Measurements from ENCODE around the gene CNKSR2. TPM values are rescaled to one million over a fixed set of nuclear protein-coding genes. Genes with fewer than 3 reads are reported as not detected.

The CNKSR2 gene
- total RNA-seq, 1 experiment from 2014 or later = 3.1 TPM

GRCh38 chrX:21656587-21657317 lies 282.5 kb downstream of the CNKSR2 start:
- no peak for DNase-seq (ENCODE audit: low read depth, low spot score)
- in situ Hi-C loops (cut with HindIII; ENCODE audit: low pct_unique_long_range_greater_than_20kb, low sequenced_read_pairs) = no loop called here

DNA sequence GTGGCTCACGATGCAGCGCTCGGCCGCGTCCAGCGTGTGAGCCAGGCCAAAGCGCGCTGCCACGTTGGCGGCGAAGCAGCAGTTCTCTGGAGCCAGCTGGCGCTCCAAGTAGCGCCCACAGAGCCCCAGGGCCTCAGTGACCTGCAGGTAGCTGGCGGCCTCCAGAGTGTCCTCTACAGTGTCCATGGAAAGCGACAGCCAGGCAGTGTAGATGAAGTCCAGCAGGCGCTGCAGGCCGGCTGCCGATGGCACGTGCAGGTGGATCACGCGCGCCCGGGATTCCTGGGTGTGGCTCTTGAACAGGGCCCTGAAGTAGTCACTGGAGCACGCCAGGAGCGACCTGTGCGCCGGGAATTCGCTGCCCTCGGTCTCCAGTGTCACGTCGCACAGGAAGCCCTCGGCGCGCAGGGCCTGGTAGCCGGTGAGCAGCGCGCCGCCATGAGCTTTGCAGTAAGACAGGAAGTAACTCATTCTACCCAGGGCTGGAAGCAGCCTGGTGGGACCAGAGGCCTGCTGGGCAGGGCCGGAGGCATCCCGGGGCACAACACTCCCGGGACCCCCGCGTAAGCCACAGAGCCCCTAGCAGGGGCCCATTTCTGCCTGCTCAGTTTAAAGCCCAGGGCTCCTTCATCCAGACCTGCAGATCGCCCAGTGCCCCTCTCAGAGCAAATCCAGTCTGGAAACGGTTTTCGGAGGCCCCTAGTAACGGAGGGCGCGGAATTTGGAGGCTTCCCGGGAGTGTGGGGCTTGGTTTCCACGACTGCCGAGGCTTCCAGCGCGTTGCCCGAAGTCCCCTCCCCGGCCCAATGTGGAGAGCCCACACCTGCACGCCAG lies 283.3 kb downstream of the CNKSR2 start:
- in situ Hi-C loops (cut with HindIII; ENCODE audit: low pct_unique_long_range_greater_than_20kb, low sequenced_read_pairs) = no loop called here
- no peak for DNase-seq (ENCODE audit: low read depth, low spot score)

DNA sequence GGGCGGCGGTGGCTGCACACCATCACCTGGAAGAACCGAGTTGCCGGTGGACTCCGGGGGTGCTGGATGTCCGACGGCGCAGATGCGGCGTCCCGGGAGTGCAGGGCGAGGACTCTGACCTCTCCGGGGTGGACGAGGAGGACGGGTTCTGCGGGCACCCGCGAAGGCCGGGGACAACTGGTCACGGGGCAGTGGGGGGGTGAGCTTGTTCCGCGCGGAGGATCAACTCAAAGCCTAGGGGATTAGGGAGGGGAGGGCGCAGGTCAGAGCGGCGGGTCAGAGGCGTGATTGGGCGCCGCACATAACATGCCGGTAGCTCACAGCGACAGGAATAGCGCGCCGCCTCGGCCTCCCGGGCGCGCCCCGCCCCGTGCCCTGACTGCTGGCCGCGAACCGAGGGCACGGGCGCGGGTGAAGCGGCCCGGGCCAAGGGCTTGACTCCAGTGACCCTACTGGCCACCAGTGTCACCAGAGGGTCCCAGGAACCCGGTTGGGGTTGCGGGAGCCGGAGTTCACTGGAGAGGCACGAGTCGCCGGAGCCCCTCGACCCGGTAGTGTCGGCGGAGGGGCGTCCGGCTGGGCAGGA lies 284.0 kb downstream of the CNKSR2 start, which contains the start of gene KLHL34:
Gene KLHL34, minus strand, starts transcription at position 179 of the 586 bp plus-strand sequence. CDS start 542 bp downstream, outside the sequence.
- DNase-seq (ENCODE audit: low read depth, low spot score) = no peak
- in situ Hi-C loops (cut with HindIII; ENCODE audit: low pct_unique_long_range_greater_than_20kb, low sequenced_read_pairs) = no loop called here

- DNase-seq (ENCODE audit: low read depth, low spot score) = no peak
- in situ Hi-C loops (cut with HindIII; ENCODE audit: low pct_unique_long_range_greater_than_20kb, low sequenced_read_pairs) = no loop called here
These were observed 284.5 kb downstream of the CNKSR2 start for GRCh38 chrX:21658746-21659145.

- in situ Hi-C loops (cut with HindIII; ENCODE audit: low pct_unique_long_range_greater_than_20kb, low sequenced_read_pairs) = no loop called here
- DNase-seq (ENCODE audit: low read depth, low spot score) = no peak
These were observed 285.1 kb downstream of the CNKSR2 start for GRCh38 chrX:21659320-21659719.

DNA sequence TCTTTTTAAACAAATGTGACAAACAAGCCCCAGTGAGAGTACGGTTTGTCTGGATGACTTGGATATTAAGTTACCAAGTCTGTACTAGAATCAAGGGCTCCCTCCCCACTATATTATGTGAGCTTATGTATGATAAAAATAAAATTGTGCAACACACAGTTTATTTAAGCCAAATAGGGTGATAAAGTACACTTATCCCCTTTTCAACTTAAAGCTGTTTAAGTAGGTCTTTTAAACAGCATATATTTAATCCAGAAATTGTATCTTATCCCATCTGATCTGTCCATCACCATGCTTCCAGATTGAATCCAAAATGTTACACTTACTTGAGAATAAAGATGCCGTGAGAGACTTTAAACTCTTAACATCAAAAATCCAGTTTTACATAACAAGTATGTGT lies 285.9 kb downstream of the CNKSR2 start:
- no peak for DNase-seq (ENCODE audit: low read depth, low spot score)
- in situ Hi-C loops (cut with HindIII; ENCODE audit: low pct_unique_long_range_greater_than_20kb, low sequenced_read_pairs) = no loop called here

DNA sequence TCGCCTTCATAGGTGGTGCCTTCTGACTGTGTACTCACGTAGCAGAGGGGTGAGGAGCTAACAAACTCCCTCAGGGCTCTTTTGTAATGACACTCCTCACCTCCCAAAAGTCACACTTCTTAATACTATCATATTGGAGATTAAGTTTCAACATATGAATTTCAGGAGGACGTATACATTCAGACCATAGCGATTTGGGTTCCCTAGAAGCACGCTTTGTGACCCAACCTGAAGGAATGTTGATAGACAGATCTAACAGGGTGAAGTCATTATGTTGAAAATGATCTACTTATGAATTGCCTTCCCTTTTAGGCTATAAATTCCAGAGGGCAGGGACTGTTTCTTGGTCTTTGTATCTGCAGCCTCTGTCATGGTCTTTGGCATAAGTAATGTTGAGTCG lies 287.1 kb downstream of the CNKSR2 start:
- DNase-seq (ENCODE audit: low read depth, low spot score) = no peak
- in situ Hi-C loops (cut with HindIII; ENCODE audit: low pct_unique_long_range_greater_than_20kb, low sequenced_read_pairs) = no loop called here

GRCh38 chrX:21662761-21663160 lies 288.5 kb downstream of the CNKSR2 start:
- in situ Hi-C loops (cut with HindIII; ENCODE audit: low pct_unique_long_range_greater_than_20kb, low sequenced_read_pairs) = no loop called here
- DNase-seq (ENCODE audit: low read depth, low spot score) = no peak

DNA sequence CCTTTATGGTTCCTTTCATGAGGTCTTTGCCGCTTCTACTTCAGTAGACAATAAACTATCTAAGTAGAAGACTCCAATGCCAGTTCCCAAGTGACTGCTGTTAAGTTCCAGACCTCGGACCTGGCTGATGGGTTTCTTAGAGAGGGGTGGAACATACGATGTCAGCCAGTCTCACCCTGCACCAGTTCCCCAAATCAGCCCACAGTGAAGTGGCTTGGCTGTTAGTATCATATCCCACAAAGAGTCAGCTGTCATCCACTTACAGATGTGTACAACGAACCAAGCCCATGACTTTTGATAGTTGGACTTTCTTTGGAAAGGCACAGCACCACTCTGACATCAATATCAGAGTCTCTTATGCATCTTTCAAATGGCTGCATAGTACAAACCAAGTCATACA lies 292.0 kb downstream of the CNKSR2 start:
- in situ Hi-C loops (cut with HindIII; ENCODE audit: low pct_unique_long_range_greater_than_20kb, low sequenced_read_pairs) = no loop called here
- DNase-seq (ENCODE audit: low read depth, low spot score) = no peak

DNA sequence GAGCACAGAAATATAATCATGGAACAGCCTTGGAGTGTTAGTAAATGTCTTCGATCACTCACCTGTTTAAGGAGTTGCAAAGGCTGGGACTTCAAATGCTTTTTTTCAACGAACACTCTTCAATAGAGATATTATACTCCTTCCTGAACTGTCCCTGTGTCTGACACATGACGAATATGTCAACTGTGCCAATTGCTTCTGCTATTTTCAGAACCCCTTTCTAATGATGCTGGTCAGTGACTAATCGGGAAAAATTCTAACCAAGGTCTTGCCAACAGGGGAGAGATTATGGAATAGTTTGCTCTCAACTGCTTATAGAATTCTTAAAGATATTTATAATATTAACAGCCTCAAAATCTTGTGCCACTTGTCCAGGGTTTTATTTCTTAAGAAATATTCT lies 292.5 kb downstream of the CNKSR2 start:
- DNase-seq (ENCODE audit: low read depth, low spot score) = no peak
- in situ Hi-C loops (cut with HindIII; ENCODE audit: low pct_unique_long_range_greater_than_20kb, low sequenced_read_pairs) = no loop called here

DNA sequence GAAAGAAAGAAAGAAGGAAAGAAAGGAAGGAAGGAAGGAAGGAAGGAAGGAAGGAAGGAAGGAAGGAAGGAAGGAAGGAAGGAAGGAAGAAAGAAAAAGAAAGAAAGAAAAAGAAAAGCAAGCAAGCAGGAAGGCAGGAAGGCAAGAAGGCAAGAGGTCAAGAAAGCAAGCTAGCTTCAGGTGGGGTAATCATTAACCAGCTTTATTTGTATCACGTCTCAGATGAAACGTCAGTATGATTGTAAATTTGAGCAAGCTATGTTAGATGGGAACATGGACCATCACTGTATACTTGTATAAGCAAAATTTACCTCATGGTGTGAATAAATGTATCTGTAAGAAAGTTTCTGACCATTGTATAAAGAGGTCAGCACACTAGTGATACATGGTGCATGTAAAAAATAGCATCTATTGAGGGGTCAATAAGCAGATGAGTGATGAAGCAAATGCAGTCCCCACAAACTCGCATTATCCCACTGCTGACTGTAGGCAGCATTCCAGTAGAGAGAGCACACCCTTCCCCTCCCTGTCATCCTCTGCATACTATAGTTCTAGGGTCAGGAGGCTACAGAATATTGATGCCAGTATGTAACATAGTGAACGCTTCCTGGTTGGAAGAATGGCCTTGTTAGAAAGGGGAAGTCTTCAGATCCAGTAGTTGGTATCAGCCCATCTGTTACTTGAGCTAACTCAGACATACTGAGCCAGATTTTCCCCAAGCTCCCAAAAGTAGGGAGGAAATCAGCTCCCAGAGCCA lies 300.4 kb downstream of the CNKSR2 start:
- in situ Hi-C loops (cut with HindIII; ENCODE audit: low pct_unique_long_range_greater_than_20kb, low sequenced_read_pairs) = no loop called here
- no peak for DNase-seq (ENCODE audit: low read depth, low spot score)

DNA sequence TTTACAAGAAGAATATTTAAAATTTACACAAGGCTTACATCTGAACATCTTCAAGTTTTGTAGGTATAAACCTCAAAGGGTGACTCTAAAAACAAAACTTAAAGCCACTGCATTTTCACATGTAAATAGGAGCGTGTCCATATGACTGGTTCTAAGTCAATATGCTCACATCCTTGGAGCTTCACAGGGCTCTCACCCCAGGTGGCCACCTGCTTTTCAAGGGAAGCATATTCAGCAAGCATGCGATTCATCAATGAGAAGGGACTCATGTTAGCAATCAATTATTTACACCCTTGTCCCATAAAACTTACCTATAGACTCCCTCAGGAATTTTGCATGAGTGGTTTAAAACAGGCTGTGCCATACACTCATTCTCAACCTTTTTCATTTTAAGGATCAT lies 301.7 kb downstream of the CNKSR2 start:
- in situ Hi-C loops (cut with HindIII; ENCODE audit: low pct_unique_long_range_greater_than_20kb, low sequenced_read_pairs) = no loop called here
- no peak for DNase-seq (ENCODE audit: low read depth, low spot score)

- no peak for DNase-seq (ENCODE audit: low read depth, low spot score)
- in situ Hi-C loops (cut with HindIII; ENCODE audit: low pct_unique_long_range_greater_than_20kb, low sequenced_read_pairs) = no loop called here
These were observed 303.9 kb downstream of the CNKSR2 start for GRCh38 chrX:21678048-21678612.

GRCh38 chrX:21683941-21684340 lies 309.7 kb downstream of the CNKSR2 start:
- no peak for DNase-seq (ENCODE audit: low read depth, low spot score)
- in situ Hi-C loops (cut with HindIII; ENCODE audit: low pct_unique_long_range_greater_than_20kb, low sequenced_read_pairs) = no loop called here

- DNase-seq (ENCODE audit: low read depth, low spot score) = no peak
- in situ Hi-C loops (cut with HindIII; ENCODE audit: low pct_unique_long_range_greater_than_20kb, low sequenced_read_pairs) = no loop called here
These were observed 317.3 kb downstream of the CNKSR2 start for GRCh38 chrX:21691512-21692018.

GRCh38 chrX:21698272-21698671 lies 324.1 kb downstream of the CNKSR2 start:
- no peak for DNase-seq (ENCODE audit: low read depth, low spot score)
- in situ Hi-C loops (cut with HindIII; ENCODE audit: low pct_unique_long_range_greater_than_20kb, low sequenced_read_pairs) = no loop called here

DNA sequence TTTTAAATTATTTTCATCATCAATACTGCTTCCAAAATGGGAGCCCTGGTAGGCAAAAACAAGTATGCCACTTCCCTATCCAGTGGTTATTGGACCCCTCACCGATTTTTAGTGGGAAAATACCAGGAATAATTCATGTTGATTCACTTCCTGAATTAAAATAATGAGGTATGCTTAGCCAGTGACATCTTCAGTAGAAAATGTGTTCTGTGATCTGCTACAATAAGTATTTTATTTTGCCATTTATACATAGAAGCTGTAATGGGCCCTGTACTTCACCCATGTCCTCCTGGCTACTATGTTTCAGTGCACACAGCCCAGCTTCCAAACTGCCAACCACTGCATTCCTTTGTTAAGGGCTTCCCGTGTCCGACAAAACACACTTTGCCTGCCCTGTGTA lies 324.9 kb downstream of the CNKSR2 start:
- in situ Hi-C loops (cut with HindIII; ENCODE audit: low pct_unique_long_range_greater_than_20kb, low sequenced_read_pairs) = no loop called here
- no peak for DNase-seq (ENCODE audit: low read depth, low spot score)

All from SK-MEL-5 (cell line).